Nephron (organoid): Measurements from ENCODE around the gene GUCY1B1.

Experiments used
- H3K27ac Mint-ChIP-seq, 3 experiments: 2 replicates each; pipeline ENCODE4 v1.8.0; 2020; ENCODE audit warnings: mixed read lengths in 3 of 3, mild to moderate bottlenecking in 2 of 3, moderate library complexity in 1 of 3
- H3K27me3 Mint-ChIP-seq: 2 replicates; pipeline ENCODE4 v1.8.0; 2021; ENCODE audit warnings: low read depth, mild to moderate bottlenecking, moderate library complexity, mixed read lengths
- H3K36me3 Mint-ChIP-seq: 2 replicates; pipeline ENCODE4 v1.8.0; 2020; ENCODE audit warnings: low read depth, mixed read lengths
- H3K4me1 Mint-ChIP-seq: 2 replicates; pipeline ENCODE4 v1.8.0; 2020; ENCODE audit warnings: mixed read lengths
- H3K4me3 Mint-ChIP-seq, 3 experiments: 2 replicates each; pipeline ENCODE4 v1.8.0; 2020; ENCODE audit warnings: mild to moderate bottlenecking in 3 of 3, mixed read lengths in 3 of 3, moderate library complexity in 2 of 3
- H3K9me3 Mint-ChIP-seq: 2 replicates; pipeline ENCODE4 v1.8.0; 2020; ENCODE audit warnings: mixed read lengths
- TF ChIP-seq, protein P1 (sequence below), 3 experiments: fragments of 200-600 bp; sonication (generic); IDR thresholded peaks; one replicate each; pipeline ENCODE4 v1.5.0; 2021; ENCODE audit warnings: antibody characterized with exemption in 3 of 3; ENCODE audit not compliant: unreplicated experiment in 3 of 3

GUCY1B1 gene

DNA sequence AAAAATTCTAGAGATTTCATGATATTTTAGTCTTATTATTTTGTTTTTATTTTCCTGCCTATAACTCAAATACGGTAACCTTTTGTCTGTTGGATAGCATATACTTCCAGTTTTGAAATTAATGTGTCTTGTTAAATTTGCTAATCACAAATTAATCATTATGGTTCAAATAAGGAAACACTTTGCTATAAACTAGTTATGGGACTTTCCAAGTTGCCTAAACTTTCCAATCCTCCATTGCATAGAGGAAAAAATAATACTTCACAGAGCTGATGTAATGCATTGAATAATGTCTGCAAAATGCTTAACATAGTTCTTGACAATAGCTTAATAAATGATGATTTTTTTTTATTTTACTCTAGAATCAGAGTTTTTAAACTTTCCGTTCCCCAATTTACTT lies 4.7 kb downstream of the GUCY1B1 start:
- peaks cover 10% of the 10 kb centered on the region for H3K36me3 Mint-ChIP-seq
- H3K9me3 Mint-ChIP-seq = no peaks in the 10 kb centered on the region
- TF ChIP-seq, protein P1, sequence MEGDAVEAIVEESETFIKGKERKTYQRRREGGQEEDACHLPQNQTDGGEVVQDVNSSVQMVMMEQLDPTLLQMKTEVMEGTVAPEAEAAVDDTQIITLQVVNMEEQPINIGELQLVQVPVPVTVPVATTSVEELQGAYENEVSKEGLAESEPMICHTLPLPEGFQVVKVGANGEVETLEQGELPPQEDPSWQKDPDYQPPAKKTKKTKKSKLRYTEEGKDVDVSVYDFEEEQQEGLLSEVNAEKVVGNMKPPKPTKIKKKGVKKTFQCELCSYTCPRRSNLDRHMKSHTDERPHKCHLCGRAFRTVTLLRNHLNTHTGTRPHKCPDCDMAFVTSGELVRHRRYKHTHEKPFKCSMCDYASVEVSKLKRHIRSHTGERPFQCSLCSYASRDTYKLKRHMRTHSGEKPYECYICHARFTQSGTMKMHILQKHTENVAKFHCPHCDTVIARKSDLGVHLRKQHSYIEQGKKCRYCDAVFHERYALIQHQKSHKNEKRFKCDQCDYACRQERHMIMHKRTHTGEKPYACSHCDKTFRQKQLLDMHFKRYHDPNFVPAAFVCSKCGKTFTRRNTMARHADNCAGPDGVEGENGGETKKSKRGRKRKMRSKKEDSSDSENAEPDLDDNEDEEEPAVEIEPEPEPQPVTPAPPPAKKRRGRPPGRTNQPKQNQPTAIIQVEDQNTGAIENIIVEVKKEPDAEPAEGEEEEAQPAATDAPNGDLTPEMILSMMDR (IDR thresholded peaks at IDR 0.05; ENCODE audit: unreplicated experiment in 3 of 3) = no peak
- H3K4me1 Mint-ChIP-seq = peaks cover 29% of the 10 kb centered on the region
- no peak overlapping the region for H3K4me3 Mint-ChIP-seq
- no peaks in the 10 kb centered on the region for H3K27me3 Mint-ChIP-seq
- peak overlapping the region; percentile 29 to 82 (median 71) for H3K27ac Mint-ChIP-seq

DNA sequence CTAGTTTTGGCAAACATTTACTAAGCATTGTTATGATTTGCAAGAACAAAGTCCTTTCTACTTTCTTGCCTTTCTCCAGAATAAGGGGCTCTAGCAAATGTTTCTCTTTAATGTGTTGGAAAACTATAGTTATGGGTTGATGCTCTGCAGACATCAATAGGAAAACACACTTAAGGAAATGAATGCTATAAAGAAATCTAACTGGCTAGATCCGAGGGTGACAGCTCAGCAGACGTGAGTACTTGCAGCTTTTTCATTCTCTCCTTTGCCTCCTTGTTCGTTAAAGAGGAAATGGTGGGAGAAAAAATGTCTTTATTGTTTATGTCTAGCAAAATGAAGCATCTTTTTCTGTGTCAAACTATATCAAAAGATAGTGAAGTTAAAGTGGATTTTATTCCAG lies 6.3 kb downstream of the GUCY1B1 start:
- Mint-ChIP-seq H3K4me3 (no peak overlapping the region), H3K9me3 (no peaks in the 10 kb centered on the region), H3K27ac (peak overlapping the region in 2 of 3 experiments; percentile 29 to 30), H3K27me3 (no peaks in the 10 kb centered on the region), H3K4me1 (peaks cover 26% of the 10 kb centered on the region), H3K36me3 (peaks cover 10% of the 10 kb centered on the region)
- TF ChIP-seq, protein P1 (IDR thresholded peaks at IDR 0.05; ENCODE audit: unreplicated experiment in 3 of 3) = no peak

DNA sequence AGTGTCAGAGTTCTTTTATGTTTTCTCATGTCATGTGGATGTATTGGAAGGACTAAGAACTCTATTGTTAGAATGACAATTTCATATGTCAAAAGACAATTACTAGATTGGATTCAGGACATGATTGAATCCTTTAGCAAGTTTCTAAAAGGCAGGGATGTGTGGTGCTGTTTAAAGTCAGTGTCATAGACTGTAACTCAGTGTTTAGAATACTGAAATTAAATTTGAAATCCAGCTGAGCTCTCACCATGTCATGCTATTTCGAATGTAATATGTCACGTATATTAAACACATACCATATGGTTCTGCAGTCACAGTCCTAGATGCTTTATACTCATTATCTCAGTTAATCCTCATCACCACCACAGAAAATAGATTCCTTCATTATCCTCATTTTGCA lies 7.8 kb downstream of the GUCY1B1 start:
- H3K27me3 Mint-ChIP-seq = no peaks in the 10 kb centered on the region

DNA sequence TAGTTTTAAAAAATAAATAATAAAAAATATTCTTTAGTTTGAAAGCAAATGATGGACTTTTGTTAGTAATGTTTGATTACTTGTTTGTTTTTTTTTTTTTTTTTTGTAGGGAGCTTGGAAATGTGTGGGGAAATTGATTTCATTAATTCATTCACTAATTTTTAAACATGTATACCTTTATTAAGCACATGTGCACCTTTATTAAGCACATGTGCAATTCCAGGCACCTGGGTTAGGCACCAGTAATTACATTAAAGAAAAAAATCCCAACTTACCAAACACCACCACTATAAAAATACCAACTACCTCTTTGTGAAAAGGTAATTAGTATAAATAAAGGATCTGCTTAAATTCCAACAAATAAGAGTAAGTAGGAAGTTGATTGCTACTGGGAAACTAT lies 9.5 kb downstream of the GUCY1B1 start:
- Mint-ChIP-seq H3K27ac (no peak overlapping the region), H3K9me3 (no peaks in the 10 kb centered on the region), H3K27me3 (no peaks in the 10 kb centered on the region), H3K36me3 (peaks cover 17% of the 10 kb centered on the region), H3K4me3 (no peak overlapping the region), H3K4me1 (peaks cover 22% of the 10 kb centered on the region)
- TF ChIP-seq, protein P1 (IDR thresholded peaks at IDR 0.05; ENCODE audit: unreplicated experiment in 3 of 3) = no peak

More for the DNA sequence above, 7.8 kb downstream of the GUCY1B1 start:
- Mint-ChIP-seq H3K4me1 (peaks cover 17% of the 10 kb centered on the region), H3K4me3 (no peak overlapping the region), H3K9me3 (no peaks in the 10 kb centered on the region), H3K27ac (no peak overlapping the region), H3K36me3 (peaks cover 10% of the 10 kb centered on the region)
- TF ChIP-seq, protein P1 (IDR thresholded peaks at IDR 0.05; ENCODE audit: unreplicated experiment in 3 of 3) = no peak

DNA sequence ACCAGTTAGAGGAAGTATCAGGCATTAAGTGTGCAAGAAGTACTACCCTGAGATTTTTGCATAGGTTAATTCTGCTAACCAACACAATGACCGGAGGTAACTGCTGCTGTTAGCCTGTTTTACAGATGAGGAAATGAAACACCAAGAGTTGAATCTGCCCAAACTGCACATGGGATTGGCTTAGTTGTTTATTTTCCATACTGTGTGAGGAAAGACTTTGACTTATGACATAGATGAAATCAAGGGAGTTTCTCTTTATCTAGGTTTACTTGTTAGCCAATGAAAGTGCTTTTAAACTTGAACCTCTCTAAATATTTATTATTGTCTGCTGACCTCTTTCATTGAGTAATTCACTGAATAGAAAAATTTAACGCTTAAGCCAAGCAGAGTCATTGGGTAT lies 10.3 kb downstream of the GUCY1B1 start:
- H3K4me1 Mint-ChIP-seq = peaks cover 28% of the 10 kb centered on the region
- H3K27ac Mint-ChIP-seq = peak overlapping the region in 2 of 3 experiments; percentile 25 to 39
- H3K27me3 Mint-ChIP-seq = no peaks in the 10 kb centered on the region
- H3K4me3 Mint-ChIP-seq = no peak overlapping the region
- no peaks in the 10 kb centered on the region for H3K9me3 Mint-ChIP-seq
- H3K36me3 Mint-ChIP-seq = peaks cover 20% of the 10 kb centered on the region
- TF ChIP-seq, protein P1 (IDR thresholded peaks at IDR 0.05; ENCODE audit: unreplicated experiment in 3 of 3) = no peak

DNA sequence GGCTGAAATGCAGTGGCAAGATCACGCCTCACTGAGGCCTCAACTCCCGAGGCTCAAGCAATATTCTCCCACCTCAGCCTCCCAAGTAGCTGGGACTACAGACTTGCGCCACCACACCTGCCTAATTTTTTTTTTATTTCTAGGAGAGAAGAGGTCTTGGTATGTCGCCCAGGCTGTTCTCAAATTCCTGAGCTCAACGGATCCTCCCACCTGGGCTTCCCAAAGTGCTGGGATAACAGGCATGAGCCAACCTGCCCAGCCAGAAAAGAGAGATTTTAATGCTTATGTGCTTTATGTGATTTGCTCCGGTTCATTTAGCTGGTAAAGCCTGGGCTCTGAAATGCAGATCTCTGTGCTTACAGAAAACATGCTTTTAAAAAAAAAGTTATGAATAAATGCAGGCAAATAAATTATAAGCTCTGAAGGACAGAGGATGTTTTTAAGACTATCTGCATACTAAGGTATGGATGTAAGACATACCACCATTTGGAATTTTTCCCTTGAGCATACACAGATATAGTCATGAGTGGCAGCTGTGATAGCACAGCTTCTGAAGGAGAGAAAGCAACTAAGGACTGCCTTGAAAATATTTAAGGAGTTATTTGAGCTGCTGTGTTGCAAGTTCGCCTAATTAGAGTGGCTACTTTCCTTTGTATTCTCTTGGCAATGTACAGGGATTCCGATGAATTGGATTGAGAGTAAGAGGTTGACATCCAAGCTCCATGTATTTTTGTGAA lies 13.8 kb downstream of the GUCY1B1 start:
- Mint-ChIP-seq H3K9me3 (no peaks in the 10 kb centered on the region), H3K27ac (peak overlapping the region; percentile 30 to 80 (median 70)), H3K4me3 (no peak overlapping the region), H3K27me3 (no peaks in the 10 kb centered on the region), H3K4me1 (peaks cover 25% of the 10 kb centered on the region), H3K36me3 (peaks cover 32% of the 10 kb centered on the region)
- TF ChIP-seq, protein P1 (IDR thresholded peaks at IDR 0.05; ENCODE audit: unreplicated experiment in 3 of 3) = no peak
